Measurements from ENCODE around the gene BEST3.

Gene BEST3

DNA sequence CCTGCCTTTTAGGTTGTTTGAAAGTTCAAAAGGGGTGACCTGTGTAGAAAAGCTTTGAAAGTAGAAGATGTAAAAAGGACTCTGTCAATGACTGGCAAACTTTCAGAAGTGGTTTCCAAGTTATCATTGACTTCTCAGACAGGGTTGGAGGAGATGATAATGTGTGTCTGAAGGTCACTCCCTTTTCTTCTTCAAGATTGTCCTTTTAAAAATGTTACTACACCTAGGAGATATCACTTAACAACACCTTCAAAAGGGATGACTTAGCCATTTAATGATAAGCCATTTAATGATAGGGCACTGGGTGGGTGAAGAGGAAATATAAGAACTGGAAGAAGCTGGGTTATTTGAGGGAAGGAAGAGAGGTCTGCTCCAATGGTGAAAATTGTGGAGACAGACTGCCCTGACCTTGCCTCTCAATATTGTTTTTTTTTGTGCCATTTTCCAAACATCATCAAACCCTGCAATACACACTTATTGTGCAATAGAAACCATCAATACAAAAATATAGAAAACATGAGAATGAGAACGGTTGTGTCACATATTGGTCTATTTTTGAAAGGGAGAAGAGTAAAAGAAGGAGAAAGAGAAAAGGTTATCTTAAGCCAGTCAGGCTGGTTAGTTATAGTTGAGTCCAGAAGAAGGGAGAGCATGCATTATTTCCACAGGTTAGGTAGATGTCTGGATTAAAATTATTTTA, 38.8 kb downstream of the BEST3 start:
- TF ChIP-seq, protein P1, sequence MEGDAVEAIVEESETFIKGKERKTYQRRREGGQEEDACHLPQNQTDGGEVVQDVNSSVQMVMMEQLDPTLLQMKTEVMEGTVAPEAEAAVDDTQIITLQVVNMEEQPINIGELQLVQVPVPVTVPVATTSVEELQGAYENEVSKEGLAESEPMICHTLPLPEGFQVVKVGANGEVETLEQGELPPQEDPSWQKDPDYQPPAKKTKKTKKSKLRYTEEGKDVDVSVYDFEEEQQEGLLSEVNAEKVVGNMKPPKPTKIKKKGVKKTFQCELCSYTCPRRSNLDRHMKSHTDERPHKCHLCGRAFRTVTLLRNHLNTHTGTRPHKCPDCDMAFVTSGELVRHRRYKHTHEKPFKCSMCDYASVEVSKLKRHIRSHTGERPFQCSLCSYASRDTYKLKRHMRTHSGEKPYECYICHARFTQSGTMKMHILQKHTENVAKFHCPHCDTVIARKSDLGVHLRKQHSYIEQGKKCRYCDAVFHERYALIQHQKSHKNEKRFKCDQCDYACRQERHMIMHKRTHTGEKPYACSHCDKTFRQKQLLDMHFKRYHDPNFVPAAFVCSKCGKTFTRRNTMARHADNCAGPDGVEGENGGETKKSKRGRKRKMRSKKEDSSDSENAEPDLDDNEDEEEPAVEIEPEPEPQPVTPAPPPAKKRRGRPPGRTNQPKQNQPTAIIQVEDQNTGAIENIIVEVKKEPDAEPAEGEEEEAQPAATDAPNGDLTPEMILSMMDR (conservative IDR thresholded peaks at IDR 0.05): no peak
- no peak overlapping the region for H3K27ac ChIP-seq

DNA sequence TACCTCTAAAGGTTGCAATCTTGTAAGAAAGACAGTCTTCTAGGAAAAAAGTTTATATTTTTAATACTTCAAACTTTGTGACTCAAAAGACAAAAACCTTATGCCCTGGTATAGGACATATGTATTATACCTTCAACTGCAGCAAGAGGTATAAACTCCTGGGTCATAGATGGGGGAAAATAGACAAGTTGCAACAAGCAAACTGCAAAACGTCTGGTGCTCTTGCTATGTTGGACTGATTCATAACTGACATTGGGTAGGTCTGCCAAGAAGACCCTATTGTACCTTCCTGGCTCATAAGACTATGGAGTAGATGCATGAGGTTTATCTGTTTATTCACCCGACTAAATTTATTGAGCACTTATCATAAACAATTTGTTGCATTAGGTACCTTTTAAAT, 40.9 kb downstream of the BEST3 start:
- TF ChIP-seq, protein P1 (conservative IDR thresholded peaks at IDR 0.05): no peak
- no peak overlapping the region for H3K27ac ChIP-seq

DNA sequence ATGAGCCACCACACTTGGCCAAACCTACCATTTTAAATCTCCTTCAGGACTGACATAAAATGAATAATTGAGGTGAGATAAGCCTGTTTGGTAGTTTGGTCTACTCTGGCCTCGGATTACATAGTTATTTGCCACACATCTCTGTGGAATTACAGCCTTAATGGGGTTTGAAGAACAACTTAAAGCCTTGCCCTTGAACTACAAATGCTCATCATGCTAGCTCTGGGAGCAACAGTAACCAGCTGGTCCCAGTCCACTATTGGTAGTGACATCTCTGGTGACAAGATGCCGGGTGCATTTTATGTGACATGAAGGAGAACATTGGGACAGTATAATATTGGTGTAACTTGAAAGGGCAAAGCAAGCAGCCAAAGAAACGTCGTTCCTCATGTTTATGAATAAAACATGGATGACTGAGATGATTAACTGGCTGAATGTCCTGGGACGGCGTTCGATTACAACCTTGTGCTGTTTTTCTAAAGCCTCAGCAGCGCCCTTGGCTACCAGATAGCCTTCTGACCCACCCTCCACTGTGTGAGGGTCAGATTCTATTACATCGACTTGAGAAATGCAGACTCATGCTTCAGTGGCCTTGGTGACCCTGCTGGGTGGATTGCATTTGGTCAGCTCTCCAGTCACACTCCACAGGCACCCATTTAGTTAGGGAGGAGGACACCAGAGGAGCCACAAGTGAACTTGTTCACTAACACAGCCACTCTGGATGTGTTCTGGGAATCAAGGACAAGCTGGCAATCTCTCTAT, 41.5 kb downstream of the BEST3 start:
- TF ChIP-seq, protein P1 (conservative IDR thresholded peaks at IDR 0.05): no peak
- no peak overlapping the region for H3K27ac ChIP-seq

DNA sequence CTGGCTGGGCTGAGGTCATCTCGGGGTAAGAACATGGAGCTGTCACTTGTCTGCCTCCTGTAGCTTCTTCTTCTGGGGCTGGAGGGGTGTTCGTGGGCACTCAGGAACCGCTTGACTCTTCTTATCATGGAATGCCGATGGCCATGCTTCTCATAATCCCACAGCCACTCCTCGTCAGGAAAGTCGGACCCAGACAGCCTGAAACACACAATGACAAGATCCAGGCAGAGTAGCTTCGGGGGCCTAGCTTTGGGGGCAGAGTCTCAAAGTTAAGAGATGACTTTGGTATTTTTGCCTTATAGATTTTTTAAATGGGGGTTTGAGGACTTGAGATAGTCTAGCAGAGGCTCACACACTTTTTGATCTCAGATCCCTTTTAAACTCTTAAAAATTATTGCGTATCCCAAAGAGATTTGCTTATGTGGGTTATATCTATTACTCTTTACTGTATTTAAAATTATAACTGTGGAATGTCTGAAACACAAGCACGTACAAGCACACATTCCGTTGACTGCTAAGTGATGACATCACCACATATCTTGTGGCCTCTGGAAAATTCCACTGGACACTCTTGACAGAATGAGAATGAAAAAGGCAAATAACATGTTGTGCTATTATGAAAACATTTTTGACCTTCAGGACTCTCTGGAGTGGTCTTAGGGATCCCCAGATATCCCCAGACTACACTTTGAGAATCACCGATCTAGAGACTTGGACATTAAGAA, 43.3 kb downstream of the BEST3 start:
- TF ChIP-seq, protein P1 (conservative IDR thresholded peaks at IDR 0.05): no peak
- H3K27ac ChIP-seq: no peak overlapping the region

DNA sequence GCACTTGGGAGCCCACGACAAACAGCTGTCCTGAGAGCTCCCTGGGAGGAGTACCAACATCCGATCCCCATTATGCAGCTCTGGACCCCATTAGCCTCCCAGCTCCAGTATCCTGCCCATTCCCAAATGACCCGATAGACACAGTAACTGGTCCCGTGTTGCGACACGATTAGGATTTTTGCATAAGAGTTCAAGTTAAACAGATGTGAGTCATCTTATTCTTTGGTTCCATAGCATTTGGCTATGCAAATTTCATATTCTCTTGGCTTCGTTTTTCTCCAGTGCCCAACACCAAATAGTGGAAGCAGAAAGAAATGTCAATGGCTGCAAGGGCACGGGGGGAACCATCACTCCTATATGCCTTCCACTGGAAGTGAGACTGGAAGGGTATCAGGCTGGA, 45.4 kb downstream of the BEST3 start:
- TF ChIP-seq, protein P1 (conservative IDR thresholded peaks at IDR 0.05): no peak
- no peak overlapping the region for H3K27ac ChIP-seq

DNA sequence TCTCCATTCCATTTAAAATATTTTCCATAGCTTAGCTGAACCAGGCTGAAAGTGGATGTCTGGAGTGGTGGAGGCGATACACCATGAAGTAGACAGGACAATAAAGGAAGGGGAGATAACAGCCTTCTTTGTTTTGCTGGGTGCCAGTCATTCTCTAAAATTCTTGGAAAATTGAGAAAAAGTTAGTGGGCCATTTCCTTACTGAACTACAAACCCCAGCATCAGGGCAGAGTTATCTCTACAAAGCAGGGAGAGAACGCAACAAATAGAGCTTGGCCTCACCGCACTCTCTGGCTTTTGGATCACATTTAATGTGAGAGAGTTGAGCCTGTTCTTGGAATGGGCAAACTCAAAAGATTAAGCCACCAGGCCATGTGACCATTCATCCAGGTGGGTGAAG, 47.2 kb downstream of the BEST3 start:
- TF ChIP-seq, protein P1 (conservative IDR thresholded peaks at IDR 0.05): no peak
- no peak overlapping the region for H3K27ac ChIP-seq

DNA sequence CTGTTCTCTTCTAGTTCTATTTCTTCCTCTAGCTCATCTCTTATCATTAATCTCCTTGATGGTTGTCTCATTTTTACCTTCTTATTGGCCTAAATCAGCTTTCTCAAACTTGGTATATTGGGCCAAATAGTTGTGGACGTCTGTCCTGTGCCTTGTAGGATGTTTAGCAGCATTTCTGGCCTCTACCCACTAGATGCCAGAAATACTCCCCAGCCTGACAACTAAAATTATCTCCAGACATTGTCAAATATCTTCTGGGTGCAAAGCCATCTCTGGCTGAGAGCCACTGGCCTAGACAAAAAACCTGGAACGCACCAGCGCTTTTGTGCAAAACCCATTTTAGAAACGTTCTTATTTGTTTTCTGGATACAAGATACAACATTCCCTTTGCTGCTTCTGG, 49.6 kb downstream of the BEST3 start:
- TF ChIP-seq, protein P1 (conservative IDR thresholded peaks at IDR 0.05): peak; percentile 34; the same call in 1 of the 2 replicates
- H3K27ac ChIP-seq: no peak overlapping the region
